Left hindlimb (tissue), 1 donor: ENCODE data around the gene PDXP.
"Not testable (repeated sequence)": the region's sequence is repeated elsewhere in the genome, so short reads cannot be mapped to it uniquely, and the experiment has no call there.

Experiments
- DNase-seq: peaks from one replicate; pipeline ENCODE4 v3.0.0-alpha.2; 2018

Gene PDXP

GRCh38 chr22:37675930-37676735 is 17.6 kb downstream of the PDXP start:
- DNase-seq, result peak; percentile 66

- DNase-seq, result peak; percentile 95
Measured at GRCh38 chr22:37676736-37677492, 18.4 kb downstream of the PDXP start.

DNA sequence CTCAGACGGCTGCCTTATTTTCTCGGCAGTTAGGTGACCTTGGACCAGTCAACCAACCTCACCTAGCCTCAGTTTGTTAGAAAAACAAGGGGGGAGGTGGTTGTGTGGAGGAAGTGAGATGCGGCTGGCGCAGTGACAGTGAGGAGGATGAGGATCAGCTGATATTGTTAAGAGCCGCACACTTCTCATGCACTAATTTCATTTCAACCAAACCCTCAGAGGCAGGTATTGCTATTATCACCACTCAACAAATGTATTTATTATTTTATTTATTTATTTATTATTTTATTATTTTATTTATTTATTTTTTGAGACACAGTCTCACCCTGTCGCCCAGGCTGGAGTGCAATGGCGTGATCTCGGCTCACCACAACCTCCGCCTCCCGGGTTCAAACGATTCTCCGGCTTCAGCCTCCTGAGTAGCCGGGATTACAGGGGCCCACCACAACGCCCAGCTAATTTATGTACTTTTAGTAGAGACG is 19.0 kb downstream of the PDXP start:
- no peak for DNase-seq

- DNase-seq, result no peak
Measured at GRCh38 chr22:37678372-37678771, 19.8 kb downstream of the PDXP start.

GRCh38 chr22:37679670-37680069 is 21.1 kb downstream of the PDXP start:
- no peak for DNase-seq

- DNase-seq, result no peak
Measured at GRCh38 chr22:37680191-37680851, 21.8 kb downstream of the PDXP start.

DNA sequence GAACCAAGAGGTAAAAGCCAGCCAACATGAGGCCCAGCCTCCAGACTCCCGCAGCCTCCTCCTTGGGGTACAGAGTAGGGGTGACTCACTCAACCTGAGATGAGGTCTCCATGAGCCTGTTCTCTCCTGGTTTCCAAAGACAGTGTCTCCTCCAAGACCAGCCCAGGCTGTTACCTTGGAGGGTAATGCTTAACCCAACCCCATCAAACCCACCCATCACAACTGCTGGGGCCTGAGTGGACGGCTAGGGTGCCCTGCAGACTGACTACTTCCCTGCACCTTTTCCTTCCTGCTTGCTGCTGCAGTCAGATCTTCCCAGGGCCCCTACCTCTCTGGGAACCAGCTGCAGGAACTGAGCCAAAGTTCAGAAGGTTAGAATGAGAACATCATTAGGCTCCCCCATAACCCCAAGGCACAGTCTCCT is 22.5 kb downstream of the PDXP start:
- no peak for DNase-seq

DNA sequence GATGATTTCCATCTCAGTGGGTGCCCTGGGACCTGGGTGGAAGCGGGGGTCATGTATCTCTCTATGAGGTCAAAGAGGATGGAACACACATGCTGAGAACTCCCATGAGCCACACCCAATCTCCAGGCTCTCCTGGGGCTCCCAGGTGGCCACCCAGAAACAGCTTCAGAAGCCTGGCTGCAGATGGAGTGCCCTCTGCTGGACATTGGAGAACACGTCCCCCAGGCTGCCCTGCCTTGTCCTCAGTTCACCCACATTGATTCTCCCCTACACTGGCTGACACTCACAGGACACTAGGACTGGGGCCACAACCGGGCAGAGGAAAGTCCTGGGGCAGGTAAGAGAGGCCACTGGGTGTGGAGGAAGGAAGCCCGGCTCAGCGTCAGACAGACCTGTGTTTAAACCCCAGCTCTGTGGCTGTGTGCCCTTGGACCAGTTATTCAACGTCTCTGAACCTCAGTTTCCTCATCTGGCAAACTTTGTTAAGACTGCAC is 23.1 kb downstream of the PDXP start:
- peak; percentile 71 for DNase-seq

- no peak for DNase-seq
Measured at GRCh38 chr22:37684803-37685615, 26.5 kb downstream of the PDXP start.

- DNase-seq, result peak; percentile 90
Measured at GRCh38 chr22:37686002-37686982, 27.8 kb downstream of the PDXP start, which contains the start of gene NOL12. NOL12 (plus strand) TSS chr22:37686343; CDS start chr22:37686393, 50 bp downstream.

DNA sequence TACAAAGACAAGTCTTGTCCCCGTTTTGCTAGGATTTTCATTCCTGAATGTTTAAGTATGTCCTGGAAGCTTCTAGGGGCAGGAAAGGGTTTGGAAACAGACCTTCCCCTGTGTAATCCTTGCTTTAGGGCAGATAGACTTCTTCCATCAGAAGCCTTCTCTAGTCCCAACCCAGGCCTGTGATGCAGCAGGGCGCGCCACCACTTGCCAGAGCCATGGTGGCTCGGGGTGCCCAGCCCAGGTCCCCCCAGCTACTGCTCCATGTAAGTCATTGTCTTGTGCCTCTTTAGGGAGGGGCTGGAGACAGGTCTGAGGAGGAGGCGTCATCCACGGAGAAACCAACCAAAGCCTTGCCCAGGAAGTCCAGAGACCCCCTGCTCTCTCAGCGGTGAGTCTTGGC is 31.9 kb downstream of the PDXP start:
- DNase-seq, result no peak

DNA sequence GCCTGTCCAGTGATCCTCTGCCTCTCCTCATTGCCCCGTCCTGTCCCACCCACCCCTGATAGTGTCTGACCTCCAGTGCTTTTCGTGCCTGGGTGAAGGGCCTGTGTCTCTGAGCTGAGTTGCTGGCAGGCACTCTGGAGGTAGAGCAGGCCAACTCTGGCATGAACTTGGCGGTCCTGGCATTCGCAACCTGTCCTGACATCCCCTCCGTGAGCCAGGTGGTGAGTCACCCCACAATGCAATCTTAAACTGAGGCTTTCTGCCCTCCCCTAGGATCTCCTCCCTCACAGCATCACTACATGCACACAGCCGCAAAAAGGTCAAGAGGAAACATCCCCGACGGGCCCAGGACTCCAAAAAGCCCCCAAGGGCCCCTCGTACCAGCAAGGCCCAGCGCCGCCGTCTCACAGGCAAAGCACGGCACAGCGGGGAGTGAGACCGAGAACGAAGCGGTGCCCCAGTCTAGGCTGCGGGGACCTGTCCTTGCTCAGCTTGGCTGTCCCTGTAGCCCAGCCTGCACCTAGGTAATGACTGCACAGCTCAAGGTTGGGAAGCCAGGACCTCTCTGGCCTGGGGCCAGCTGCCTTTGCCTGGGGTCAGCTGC is 32.5 kb downstream of the PDXP start:
- no peak for DNase-seq

- no peak for DNase-seq
Measured at GRCh38 chr22:37692627-37693285, 34.2 kb downstream of the PDXP start.

GRCh38 chr22:37694131-37694530 is 35.6 kb downstream of the PDXP start:
- DNase-seq, result not testable (repeated sequence)

DNA sequence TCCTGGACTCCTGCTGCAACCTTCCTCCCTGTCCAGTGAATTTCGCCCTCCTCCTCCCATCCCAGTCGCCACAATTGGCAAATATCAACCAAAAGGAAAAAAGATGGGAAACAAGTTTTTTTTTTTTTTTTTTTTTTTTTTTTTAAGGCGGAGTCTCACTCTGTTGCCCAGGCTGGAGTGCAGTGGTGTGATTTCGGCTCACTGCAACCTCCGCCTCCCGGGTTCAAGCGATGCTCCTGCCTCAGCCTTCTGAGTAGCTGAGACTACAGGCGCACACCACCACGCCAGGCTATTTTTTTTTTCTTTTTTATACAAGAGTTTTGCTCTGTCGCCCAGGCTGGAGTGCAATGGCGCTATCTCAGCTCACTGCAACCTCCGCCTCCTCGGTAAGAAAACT is 37.7 kb downstream of the PDXP start:
- DNase-seq, result not testable (repeated sequence)

DNA sequence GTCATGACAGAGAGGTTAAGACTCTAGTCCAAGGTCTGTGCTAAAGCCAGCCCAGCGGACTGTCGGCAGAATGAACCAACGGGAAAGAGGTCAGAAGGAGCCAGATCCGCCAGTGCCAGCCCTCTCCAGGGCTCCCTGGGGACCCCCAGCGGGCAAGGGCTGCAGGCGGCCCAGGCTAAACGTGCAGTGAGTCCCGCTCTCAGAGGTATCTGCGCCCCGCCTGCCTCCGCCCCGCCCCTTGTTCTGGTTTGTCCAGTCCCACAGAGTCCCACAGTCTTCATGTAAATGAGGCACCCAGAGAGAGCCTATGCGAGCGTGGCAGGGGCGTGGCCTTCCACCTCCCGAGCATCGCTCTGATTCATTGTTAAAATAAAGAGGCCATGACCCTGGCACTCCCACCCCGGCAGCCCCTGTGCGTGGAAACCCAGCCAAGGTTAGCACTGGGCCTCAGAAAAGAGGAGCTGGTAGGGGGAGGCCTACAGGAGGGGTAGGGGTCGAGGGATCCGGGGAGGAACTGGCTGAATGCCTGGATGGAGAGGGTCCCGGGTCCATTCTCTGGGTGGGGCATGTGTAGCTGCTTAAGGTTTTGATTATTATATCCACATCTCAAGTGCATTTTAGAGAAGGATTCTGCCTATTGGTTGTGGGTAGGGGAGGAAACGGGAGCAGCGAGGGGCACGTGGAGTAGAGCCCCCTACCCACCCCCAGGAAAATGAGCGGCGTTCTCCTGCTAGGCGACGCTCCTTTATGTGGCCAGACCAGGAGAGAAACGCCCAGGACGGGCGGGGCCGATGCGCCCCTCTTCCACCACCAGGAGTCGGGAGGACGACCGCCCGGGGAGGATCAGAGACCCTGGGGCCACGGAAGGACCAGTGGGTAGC is 38.4 kb downstream of the PDXP start, which contains the start of gene TRIOBP:
Gene TRIOBP (plus strand): TSS at position 392 of the 881 bp plus-strand sequence. CDS start 4,318 bp downstream, outside the sequence.
- peak; percentile 96 for DNase-seq

- no peak for DNase-seq
Measured at GRCh38 chr22:37697538-37697835, 39.0 kb downstream of the PDXP start.

- DNase-seq, result no peak
Measured at GRCh38 chr22:37701141-37701786, 42.7 kb downstream of the PDXP start.
